SK-N-SH (cell line): Measurements from ENCODE around the gene TIAM2. TPM values are rescaled to one million over a fixed set of nuclear protein-coding genes. Genes with fewer than 3 reads are reported as not detected.

ENCODE experiments used
- CTCF ChIA-PET: fragments of 300-600, 350-600 bp; formaldehyde crosslinking; extraction: SDS; loops from one replicate; lab custom pipeline; 2021; lab: Yijun Ruan, JAX
- POLR2A ChIA-PET: fragments of 350-600 bp; sonication (Branson Sonifier 250); formaldehyde crosslinking; extraction: SDS; loops from one replicate; lab custom pipeline; 2020; ENCODE audit warnings: antibody characterized with exemption, inconsistent platforms; lab: Yijun Ruan, JAX
- DNase-seq: peaks from one replicate; pipeline ENCODE4 v3.0.0; 2012
- H2AFZ ChIP-seq: fragments of 200-600 bp; sonication (generic); 2 replicates; pipeline ENCODE4 v1.8.1; 2016; ENCODE audit warnings: antibody characterized with exemption, mild to moderate bottlenecking, low read depth
- H3F3A ChIP-seq: fragments of 200-600 bp; sonication (generic); replicated peaks from 2 replicates; pipeline ENCODE3; 2016; ENCODE audit warnings: antibody characterized with exemption, mild to moderate bottlenecking; ENCODE audit not compliant: insufficient read depth
- H3K27ac ChIP-seq, 2 experiments: fragments of 200-500 bp in 1 of 2; fragments of 200-600 bp in 1 of 2; sonication (Bioruptor generic) in 1 of 2; sonication (generic), shearing (Covaris generic) in 1 of 2; 2 replicates each; pipeline versions ENCODE4 v1.5.1 to v1.6.1; 2014 to 2016; ENCODE audit warnings: low read depth in 2 of 2, inconsistent platforms in 1 of 2, low read length in 1 of 2, mild to moderate bottlenecking in 1 of 2, mixed read lengths in 1 of 2
- H3K27me3 ChIP-seq: fragments of 200-600 bp; sonication (generic), shearing (Covaris generic); 2 replicates; pipeline ENCODE4 v1.6.1; 2016; ENCODE audit warnings: mixed run types; ENCODE audit not compliant: insufficient read depth
- H3K36me3 ChIP-seq, 2 experiments: fragments of 200-500 bp in 1 of 2; fragments of 200-600 bp in 1 of 2; sonication (Bioruptor generic) in 1 of 2; sonication (generic) in 1 of 2; replicated peaks in 1 of 2; 2 replicates each; pipeline versions ENCODE3 to v1.5.1; 2014 to 2016; ENCODE audit warnings: low read length in 1 of 2, mild to moderate bottlenecking in 1 of 2; ENCODE audit not compliant: insufficient read depth in 2 of 2, control insufficient read depth in 1 of 2
- H3K4me1 ChIP-seq, 2 experiments: fragments of 200-500 bp in 1 of 2; fragments of 200-600 bp in 1 of 2; sonication (Bioruptor generic) in 1 of 2; sonication (generic), shearing (Covaris generic) in 1 of 2; 2 replicates each; pipeline versions ENCODE4 v1.5.1 to v1.6.1; 2014 to 2016; ENCODE audit warnings: low read depth in 1 of 2, low read length in 1 of 2, mixed run types in 1 of 2; ENCODE audit not compliant: insufficient read depth in 2 of 2, control insufficient read depth in 1 of 2
- H3K4me2 ChIP-seq: fragments of 200-600 bp; sonication (generic), shearing (Covaris generic); 2 replicates; pipeline ENCODE4 v1.6.1; 2017; ENCODE audit warnings: mixed run types
- H3K4me3 ChIP-seq, 2 experiments: fragments of 200-500 bp in 1 of 2; fragments of 200-600 bp in 1 of 2; sonication (Bioruptor generic) in 1 of 2; sonication (generic), shearing (Covaris generic) in 1 of 2; 2 replicates each; pipeline versions ENCODE4 v1.5.1 to v1.8.1; 2014 to 2016; ENCODE audit warnings: low read depth in 2 of 2, inconsistent platforms in 1 of 2, low read length in 1 of 2, mild to moderate bottlenecking in 1 of 2, mixed read lengths in 1 of 2, moderate library complexity in 1 of 2
- H3K79me2 ChIP-seq: fragments of 200-600 bp; sonication (generic); 2 replicates; pipeline ENCODE4 v1.8.1; 2017; ENCODE audit warnings: mild to moderate bottlenecking; ENCODE audit not compliant: insufficient read depth
- H3K9ac ChIP-seq: fragments of 200-600 bp; sonication (generic); 2 replicates; pipeline ENCODE4 v1.6.1; 2017; ENCODE audit warnings: mixed run types
- H3K9me2 ChIP-seq: fragments of 200-600 bp; sonication (generic); 2 replicates; pipeline ENCODE4 v1.6.1; 2017; ENCODE audit warnings: mixed run types
- H3K9me3 ChIP-seq: fragments of 200-600 bp; sonication (generic); 2 replicates; pipeline ENCODE4 v1.6.1; 2017; ENCODE audit warnings: mixed run types, mild to moderate bottlenecking, moderate library complexity
- H4K20me1 ChIP-seq: fragments of 200-600 bp; sonication (generic); 2 replicates; pipeline ENCODE4 v1.6.1; 2017; ENCODE audit warnings: mild to moderate bottlenecking, mixed run types; ENCODE audit not compliant: insufficient read depth
- EP300 ChIP-seq, 2 experiments: IDR thresholded peaks; 2 replicates each; pipeline versions ENCODE4 v1.4.0 to v1.6.1; 2012; ENCODE audit warnings: borderline replicate concordance in 1 of 2, low read depth in 1 of 2, low read length in 1 of 2
- FOXJ3 ChIP-seq: sonication (generic); formaldehyde crosslinking; IDR thresholded peaks from 2 replicates; pipeline ENCODE4 v1.5.1; 2020; ENCODE audit warnings: mild to moderate bottlenecking, missing genetic modification reagents
- GABPA ChIP-seq: IDR thresholded peaks from 2 replicates; pipeline ENCODE4 v1.4.0; 2012; ENCODE audit warnings: low read depth, mild to moderate bottlenecking
- GATA2 ChIP-seq: sonication (generic); formaldehyde crosslinking; IDR thresholded peaks from 2 replicates; pipeline ENCODE4 v1.5.0; 2020; ENCODE audit warnings: mild to moderate bottlenecking, missing genetic modification reagents
- JUND ChIP-seq: IDR thresholded peaks from 2 replicates; pipeline ENCODE4 v1.4.0; 2012
- MEF2A ChIP-seq: IDR thresholded peaks from 2 replicates; pipeline ENCODE4 v1.4.0; 2012; ENCODE audit warnings: low read depth, borderline replicate concordance
- NFIC ChIP-seq: IDR thresholded peaks from 2 replicates; pipeline ENCODE4 v1.4.0; 2012; ENCODE audit warnings: borderline replicate concordance
- NRF1 ChIP-seq: IDR thresholded peaks from 2 replicates; pipeline ENCODE4 v1.6.1; 2012; ENCODE audit warnings: low read depth, mild to moderate bottlenecking, low read length
- POLR2AphosphoS5 ChIP-seq: IDR thresholded peaks from 2 replicates; pipeline ENCODE4 v1.6.1; 2012; ENCODE audit warnings: low read depth, low read length
- RXRA ChIP-seq: IDR thresholded peaks from 2 replicates; pipeline ENCODE4 v1.4.0; 2012; ENCODE audit warnings: low read depth, mild to moderate bottlenecking, borderline replicate concordance
- SIN3A ChIP-seq: IDR thresholded peaks from 2 replicates; pipeline ENCODE4 v1.6.1; 2012; ENCODE audit warnings: low read depth, mild to moderate bottlenecking, low read length, moderate library complexity, borderline replicate concordance
- SMC3 ChIP-seq: IDR thresholded peaks from 2 replicates; pipeline ENCODE4 v1.6.1; 2012; ENCODE audit warnings: low read depth, low read length, improper control_type of control experiment
- TAF1 ChIP-seq: IDR thresholded peaks from 2 replicates; pipeline ENCODE4 v1.6.1; 2012; ENCODE audit warnings: low read depth, mild to moderate bottlenecking, low read length, moderate library complexity, borderline replicate concordance
- TCF12 ChIP-seq: IDR thresholded peaks from 2 replicates; pipeline ENCODE4 v1.4.0; 2012
- TEAD4 ChIP-seq: IDR thresholded peaks from 2 replicates; pipeline ENCODE4 v1.4.0; 2012; ENCODE audit warnings: mild to moderate bottlenecking, borderline replicate concordance; ENCODE audit not compliant: insufficient read depth
- YY1 ChIP-seq: IDR thresholded peaks from 2 replicates; pipeline ENCODE4 v1.4.0; 2012; ENCODE audit warnings: low read depth, mild to moderate bottlenecking
- WGBS: methylation state at CpG from one replicate; pipeline ENCODE4 v1.1.6; 2017; ENCODE audit warnings: low lambda C conversion rate; 5-methylcytosine and 5-hydroxymethylcytosine counted together
- polyA plus RNA-seq, 3 experiments: library from polyadenylated mRNA; depleted of rRNA; stranded (reverse); fragments of >200 nt; gene quantifications; 2 replicates each; pipeline ENCODE4 v1.2.3, GENCODE V29; 2012
- TF ChIP-seq, protein P1 (sequence below): fragments of 150-350 bp; IDR thresholded peaks from 2 replicates; pipeline ENCODE4 v1.6.1; 2017; ENCODE audit warnings: antibody characterized with exemption, low read length, low read depth, borderline replicate concordance

Gene TIAM2
- polyA plus RNA-seq, 1 of the 3 experiments (the other 2 are of a cell fraction) = 13.6 TPM

DNA sequence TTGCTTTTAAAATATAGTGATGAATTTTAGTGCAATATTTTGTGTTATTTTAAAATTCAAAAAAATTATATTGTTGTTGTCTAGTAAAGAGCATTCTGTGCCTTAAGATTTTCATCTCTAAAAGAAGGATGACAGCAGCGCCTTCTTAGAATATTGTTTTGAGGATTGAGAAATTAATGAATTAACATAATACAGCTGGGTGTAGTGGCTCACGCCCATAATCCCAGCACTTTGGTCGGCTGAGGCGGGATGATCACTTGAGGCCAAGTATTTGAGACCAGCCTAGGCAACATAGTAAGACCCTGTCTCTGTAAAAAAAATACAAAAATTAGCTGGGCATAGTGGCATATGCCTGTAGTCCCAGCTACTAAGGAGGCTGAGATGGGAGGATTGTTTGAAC is 6.8 kb downstream of the TIAM2 start:
- Histone ChIP-seq H4K20me1 (no peaks in the 10 kb centered on the region), H3K9me2 (no peaks in the 10 kb centered on the region), H3F3A (peaks cover 10% of the 10 kb centered on the region), H3K36me3 (no peaks in the 10 kb centered on the region), H3K4me3 (no peak overlapping the region), H2AFZ (no peak overlapping the region), H3K79me2 (peaks cover 57% of the 10 kb centered on the region), H3K27ac (no peak overlapping the region), H3K9me3 (no peaks in the 10 kb centered on the region), H3K27me3 (no peaks in the 10 kb centered on the region), H3K4me2 (no peak overlapping the region), H3K4me1 (peaks cover under 1 to 5% of the 10 kb centered on the region in 2 experiments; a peak in 1 of 4 replicates), H3K9ac (no peak overlapping the region)
- whole genome bisulfite sequencing = 96% methylated on average over 4 of the region's 4 CpGs
- ChIA-PET CTCF (interaction anchor here (1.0 to 1.4 kb wide), 3 partner anchors 10 to 175 kb away, joined by 3 to 4 read pairs (median 3); no protein-coding TSS in a partner anchor), POLR2A (no interaction called here)
- TF ChIP-seq NRF1 (no peak), POLR2AphosphoS5 (no peak), YY1 (no peak), TAF1 (no peak), MEF2A (no peak), SMC3 (no peak), GABPA (no peak), TCF12 (no peak), SIN3A (no peak), NFIC (no peak), EP300 (IDR thresholded peaks at IDR 0.05; ENCODE audit: borderline replicate concordance in 1 of 2, low read depth in 1 of 2, low read length in 1 of 2) (no peak), JUND (no peak), FOXJ3 (CRISPR knock-in tag) (no peak)
- TF ChIP-seq, protein P1, sequence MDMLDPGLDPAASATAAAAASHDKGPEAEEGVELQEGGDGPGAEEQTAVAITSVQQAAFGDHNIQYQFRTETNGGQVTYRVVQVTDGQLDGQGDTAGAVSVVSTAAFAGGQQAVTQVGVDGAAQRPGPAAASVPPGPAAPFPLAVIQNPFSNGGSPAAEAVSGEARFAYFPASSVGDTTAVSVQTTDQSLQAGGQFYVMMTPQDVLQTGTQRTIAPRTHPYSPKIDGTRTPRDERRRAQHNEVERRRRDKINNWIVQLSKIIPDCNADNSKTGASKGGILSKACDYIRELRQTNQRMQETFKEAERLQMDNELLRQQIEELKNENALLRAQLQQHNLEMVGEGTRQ = no peak
- no peak for DNase-seq

- ChIA-PET POLR2A (no interaction called here), CTCF (no interaction called here)
Observed at GRCh38 chr6:155003476-155003875, 8.4 kb downstream of the TIAM2 start.

More at GRCh38 chr6:155003476-155003875, 8.4 kb downstream of the TIAM2 start:
- Histone ChIP-seq H3K27me3 (no peaks in the 10 kb centered on the region), H4K20me1 (no peaks in the 10 kb centered on the region)
- TF ChIP-seq RXRA = no peak
- TF ChIP-seq GATA2 (CRISPR knock-in tag) = no peak
- TF ChIP-seq TEAD4 = no peak
- TF ChIP-seq, all 33 proteins: peak for 0
- H2AFZ ChIP-seq = no peak overlapping the region
- H3K9me3 ChIP-seq = no peaks in the 10 kb centered on the region
- peaks cover 9% of the 10 kb centered on the region for H3F3A ChIP-seq
- no peak overlapping the region for H3K4me3 ChIP-seq
- WGBS = 96% methylated on average over 6 of the region's 7 CpGs
- no peaks in the 10 kb centered on the region for H3K9me2 ChIP-seq
- no peak overlapping the region for H3K4me2 ChIP-seq
- H3K27ac ChIP-seq = no peak overlapping the region
- H3K9ac ChIP-seq = no peak overlapping the region
- 0 out of 4 replicates have a peak, but pooled peaks cover 0 to 5% of the 10 kb centered on the region in 2 experiments for H3K4me1 ChIP-seq
- H3K79me2 ChIP-seq = peaks cover 50% of the 10 kb centered on the region
- no peaks in the 10 kb centered on the region for H3K36me3 ChIP-seq
- no peak for DNase-seq
